A673 (cell line): Measurements from ENCODE around the gene TSPAN5. TPM values are rescaled to one million over a fixed set of nuclear protein-coding genes. Genes with fewer than 3 reads are reported as not detected.
"Not testable (repeated sequence)": the region's sequence is repeated elsewhere in the genome, so short reads cannot be mapped to it uniquely, and the experiment has no call there.

Experiments used
- BruUV-seq: library from RNA; stranded (reverse); fragments of 400-500 nt; replicated peaks from 2 replicates; lab custom pipeline; 2021; lab: Mats Ljungman, UMichigan
- CTCF ChIA-PET: fragments of 300-600 bp; sonication (Branson Sonifier 250); formaldehyde crosslinking; loops from one replicate; lab custom pipeline; 2022; ENCODE audit warnings: antibody characterized with exemption; lab: Charles Lee
- POLR2A ChIA-PET: fragments of 300-600 bp; sonication (Branson Sonifier 250); formaldehyde crosslinking; loops from one replicate; lab custom pipeline; 2022; ENCODE audit warnings: antibody characterized with exemption; ENCODE audit not compliant: low non-redundant PET; lab: Charles Lee
- DNase-seq: peaks from one replicate; pipeline ENCODE4 v3.0.0-alpha.2; 2015; ENCODE audit warnings: low spot score
- H3K27ac ChIP-seq: fragments of 200-600 bp; sonication (generic); 2 replicates; pipeline ENCODE4 v1.5.1; 2016; ENCODE audit warnings: mixed run types, low read depth, mild to moderate bottlenecking, mixed read lengths, antibody characterized with exemption, low read length; ENCODE audit not compliant: poor library complexity, severe bottlenecking
- H3K27me3 ChIP-seq: fragments of 200-600 bp; sonication (generic); replicated peaks from 2 replicates; pipeline ENCODE4 v1.6.1; 2017; ENCODE audit warnings: mixed run types, low read depth, mild to moderate bottlenecking, mixed read lengths, antibody characterized with exemption, low read length; ENCODE audit not compliant: insufficient read depth, poor library complexity
- H3K36me3 ChIP-seq: fragments of 200-600 bp; sonication (generic); 2 replicates; pipeline ENCODE4 v1.6.1; 2016; ENCODE audit warnings: mixed run types, mild to moderate bottlenecking, mixed read lengths, antibody characterized with exemption, low read length; ENCODE audit not compliant: insufficient read depth, poor library complexity, severe bottlenecking
- H3K4me1 ChIP-seq: fragments of 200-600 bp; sonication (generic); 2 replicates; pipeline ENCODE4 v1.6.1; 2017; ENCODE audit warnings: mixed run types, mild to moderate bottlenecking, mixed read lengths, antibody characterized with exemption, low read length; ENCODE audit not compliant: insufficient read depth, poor library complexity, severe bottlenecking
- H3K4me3 ChIP-seq: fragments of 200-600 bp; sonication (generic); 2 replicates; pipeline ENCODE4 v1.5.1; 2016; ENCODE audit warnings: low read depth, mixed run types, mild to moderate bottlenecking, mixed read lengths, low read length; ENCODE audit not compliant: poor library complexity, severe bottlenecking
- H3K9me3 ChIP-seq: fragments of 200-600 bp; sonication (generic); 2 replicates; pipeline ENCODE4 v1.6.1; 2016; ENCODE audit warnings: mixed run types, low read depth, mild to moderate bottlenecking, mixed read lengths, antibody characterized with exemption, low read length; ENCODE audit not compliant: poor library complexity, severe bottlenecking
- CTCF ChIP-seq: fragments of 300-800, 200-600 bp; sonication (generic); conservative IDR thresholded peaks from 2 replicates; pipeline ENCODE4 v1.5.1; 2017; ENCODE audit warnings: low read depth, mild to moderate bottlenecking, antibody characterized with exemption, low read length, moderate library complexity, mixed read lengths
- EZH2 ChIP-seq: fragments of 200-600 bp; sonication (generic); IDR thresholded peaks from 2 replicates; pipeline ENCODE4 v1.6.1; 2017; ENCODE audit warnings: borderline replicate concordance, low read depth, mild to moderate bottlenecking, mixed read lengths, antibody characterized with exemption, low read length; ENCODE audit not compliant: poor library complexity, severe bottlenecking
- intact Hi-C: fragments of 100-400 bp; cut with micrococcal nuclease; formaldehyde crosslinking; loops from one replicate; pipeline ENCODE4 v1.10.0; 2022; ENCODE audit not compliant: unreplicated experiment
- total RNA-seq: library from RNA; stranded (reverse); gene quantifications from 2 replicates; pipeline ENCODE4 v1.2.3, GENCODE V29; 2021

Gene TSPAN5
- total RNA-seq, 1 experiment from 2014 or later: 15.2 TPM

GRCh38 chr4:98482503-98482846 lies 175.9 kb downstream of the TSPAN5 start:
- H3K27ac ChIP-seq: no peak overlapping the region
- H3K27me3 ChIP-seq: no peaks in the 10 kb centered on the region
- H3K4me3 ChIP-seq: no peak overlapping the region
- no peak for DNase-seq
- H3K36me3 ChIP-seq: no peaks in the 10 kb centered on the region
- POLR2A ChIA-PET: no interaction called here
- no peaks in the 10 kb centered on the region for H3K9me3 ChIP-seq
- intact Hi-C loops: no loop called here
- CTCF ChIA-PET: no interaction called here
- TF ChIP-seq CTCF (no peak), EZH2 (no peak)
- H3K4me1 ChIP-seq: no peaks in the 10 kb centered on the region
- no TSS peak for BruUV-seq

- Histone ChIP-seq H3K4me1 (no peaks in the 10 kb centered on the region), H3K27ac (no peak overlapping the region), H3K4me3 (no peak overlapping the region), H3K9me3 (no peaks in the 10 kb centered on the region), H3K27me3 (no peaks in the 10 kb centered on the region), H3K36me3 (no peaks in the 10 kb centered on the region)
- ChIA-PET POLR2A (no interaction called here), CTCF (no interaction called here)
- no peak for DNase-seq
- TF ChIP-seq EZH2: no peak
- no peak for TF ChIP-seq CTCF
- intact Hi-C loops: no loop called here
- BruUV-seq: no TSS peak
Observed at GRCh38 chr4:98481167-98481566, 177.2 kb downstream of the TSPAN5 start.

GRCh38 chr4:98480535-98480934 lies 177.9 kb downstream of the TSPAN5 start:
- ChIA-PET CTCF (no interaction called here), POLR2A (no interaction called here)
- no peaks in the 10 kb centered on the region for H3K9me3 ChIP-seq
- intact Hi-C loops: no loop called here
- H3K27ac ChIP-seq: no peak overlapping the region
- no peak for DNase-seq
- TF ChIP-seq CTCF: no peak
- no peak for TF ChIP-seq EZH2
- no peak overlapping the region for H3K4me3 ChIP-seq
- no peaks in the 10 kb centered on the region for H3K4me1 ChIP-seq
- no peaks in the 10 kb centered on the region for H3K36me3 ChIP-seq
- BruUV-seq: no TSS peak
- no peaks in the 10 kb centered on the region for H3K27me3 ChIP-seq

GRCh38 chr4:98479590-98479989 lies 178.8 kb downstream of the TSPAN5 start:
- POLR2A ChIA-PET, intact Hi-C loops, H3K4me3 ChIP-seq, H3K27me3 ChIP-seq, CTCF ChIA-PET, DNase-seq, H3K4me1 ChIP-seq, H3K36me3 ChIP-seq, BruUV-seq, H3K27ac ChIP-seq, H3K9me3 ChIP-seq: not testable (repeated sequence)
